A549 (cell line): ENCODE measurements around the gene HMX3. TPM values are rescaled to one million over a fixed set of nuclear protein-coding genes. Genes with fewer than 3 reads are reported as not detected.

ENCODE experiments used
- ATAC-seq, 2 experiments: fragments of 200-7000 bp in 1 of 2; fragments of >200 bp in 1 of 2; cut with Nextera tagmentation in 1 of 2; cut with Tn5 transposase in 1 of 2; 3 replicates each; pipeline versions ENCODE4 v1.8.0 to v1.9.1; 2018 to 2020; ENCODE audit warnings: mild to moderate bottlenecking in 1 of 2, moderate library complexity in 1 of 2
- CTCF ChIA-PET: fragments of 300-600 bp; sonication (Branson Sonifier 250); formaldehyde crosslinking; extraction: SDS; loops from one replicate; lab custom pipeline; 2021; ENCODE audit warnings: antibody characterized with exemption, inconsistent platforms; lab: Yijun Ruan, JAX
- POLR2A ChIA-PET: fragments of 350-600 bp; formaldehyde crosslinking; extraction: SDS; loops from one replicate; lab custom pipeline; 2021; ENCODE audit warnings: antibody characterized with exemption, inconsistent platforms; lab: Yijun Ruan, JAX
- DNase-seq, 2 experiments: peaks; one replicate each; pipeline versions ENCODE4 v3.0.0 to v3.0.0-alpha.2; 2011 to 2016; ENCODE audit warnings: low read depth in 1 of 2, low spot score in 1 of 2
- FAIRE-seq: peaks from 2 replicates; lab custom pipeline; 2011; peaks lifted over from hg19 to GRCh38; lab: Jason Lieb, UNC
- H3K27ac ChIP-seq, 2 experiments: fragments of >200 bp; sonication (Bioruptor Twin); formaldehyde crosslinking; 3 replicates each; pipeline ENCODE4 v1.5.1; 2016 to 2017
- H3K4me1 ChIP-seq: fragments of >200 bp; sonication (Bioruptor Twin); formaldehyde crosslinking; 3 replicates; pipeline ENCODE4 v1.6.1; 2016
- H3K4me2 ChIP-seq: fragments of >200 bp; sonication (Bioruptor Twin); formaldehyde crosslinking; 3 replicates; pipeline ENCODE4 v1.6.1; 2016
- H3K4me3 ChIP-seq: fragments of >200 bp; sonication (Bioruptor Twin); formaldehyde crosslinking; 3 replicates; pipeline ENCODE4 v1.5.1; 2016
- H3K9me3 ChIP-seq: fragments of >200 bp; sonication (Bioruptor Twin); formaldehyde crosslinking; 3 replicates; pipeline ENCODE4 v1.6.1; 2016
- BCL3 ChIP-seq: fragments of >200 bp; sonication (Bioruptor Twin); formaldehyde crosslinking; IDR thresholded peaks from 3 replicates; pipeline ENCODE4 v1.6.1; 2016
- CBX8 ChIP-seq: fragments of 200-600 bp; sonication (generic); IDR thresholded peaks from 2 replicates; pipeline ENCODE4 v1.6.1; 2016
- CHD4 ChIP-seq: fragments of 200-600 bp; sonication (generic); IDR thresholded peaks from 2 replicates; pipeline ENCODE4 v1.6.1; 2016; ENCODE audit warnings: antibody characterized with exemption, mild to moderate bottlenecking, borderline replicate concordance
- CTCF ChIP-seq: fragments of >200 bp; sonication (Bioruptor Twin); formaldehyde crosslinking; IDR thresholded peaks from 3 replicates; pipeline ENCODE4 v1.5.1; 2016
- FOSL2 ChIP-seq, 2 experiments: fragments of 450-650 bp in 1 of 2; fragments of >200 bp in 1 of 2; sonication (Bioruptor Twin) in 1 of 2; formaldehyde crosslinking; IDR thresholded peaks; 2 replicates each; pipeline versions ENCODE4 v1.5.0 to v1.6.1; 2016 to 2020; ENCODE audit warnings: mild to moderate bottlenecking in 1 of 2, moderate library complexity in 1 of 2
- FOXS1 ChIP-seq: fragments of 250-450 bp; sonication (Bioruptor Pico); IDR thresholded peaks from 2 replicates; pipeline ENCODE4 v1.5.0; 2020; ENCODE audit warnings: mild to moderate bottlenecking, moderate library complexity
- GATA3 ChIP-seq: IDR thresholded peaks from 2 replicates; pipeline ENCODE4 v1.6.1; 2012; ENCODE audit warnings: borderline replicate concordance
- HES2 ChIP-seq: fragments of >200 bp; sonication (Bioruptor Twin); formaldehyde crosslinking; IDR thresholded peaks from 2 replicates; pipeline ENCODE4 v1.6.1; 2016
- JUNB ChIP-seq: fragments of >200 bp; sonication (Bioruptor Twin); formaldehyde crosslinking; IDR thresholded peaks from 2 replicates; pipeline ENCODE4 v1.6.1; 2016
- KDM5A ChIP-seq: fragments of 200-600 bp; sonication (generic); IDR thresholded peaks from 2 replicates; pipeline ENCODE4 v1.6.1; 2016; ENCODE audit warnings: antibody characterized with exemption, mild to moderate bottlenecking
- MYC ChIP-seq: IDR thresholded peaks from 2 replicates; pipeline ENCODE4 v1.6.1; 2012; ENCODE audit warnings: mild to moderate bottlenecking, inconsistent platforms, low read length, improper control_type of control experiment, borderline replicate concordance
- NFE2L2 ChIP-seq: fragments of 150-350 bp; conservative IDR thresholded peaks from 2 replicates; pipeline ENCODE4 v1.6.1; 2014; ENCODE audit warnings: low read length
- NR3C1 ChIP-seq: fragments of >200 bp; sonication (Bioruptor Twin); formaldehyde crosslinking; IDR thresholded peaks from 3 replicates; pipeline ENCODE4 v1.6.1; 2017
- PHF8 ChIP-seq: fragments of 200-600 bp; sonication (generic); IDR thresholded peaks from 2 replicates; pipeline ENCODE4 v1.6.1; 2016; ENCODE audit warnings: low read depth, mild to moderate bottlenecking, antibody characterized with exemption, moderate library complexity, borderline replicate concordance
- RAD21 ChIP-seq, 2 experiments: fragments of >200 bp in 1 of 2; sonication (Bioruptor Twin) in 1 of 2; formaldehyde crosslinking in 1 of 2; IDR thresholded peaks in 1 of 2; conservative IDR thresholded peaks in 1 of 2; 2 replicates in 1 of 2; 3 replicates in 1 of 2; pipeline ENCODE4 v1.6.1; 2012 to 2018; ENCODE audit warnings: inconsistent platforms in 1 of 2
- REST ChIP-seq: fragments of 200-600 bp; sonication (generic); IDR thresholded peaks from 2 replicates; pipeline ENCODE4 v1.6.1; 2016; ENCODE audit warnings: antibody characterized with exemption, mild to moderate bottlenecking, moderate library complexity
- RNF2 ChIP-seq: fragments of 200-600 bp; sonication (generic); IDR thresholded peaks from 2 replicates; pipeline ENCODE4 v1.6.1; 2016; ENCODE audit warnings: low read depth, mild to moderate bottlenecking, antibody characterized with exemption, moderate library complexity, borderline replicate concordance
- SMC3 ChIP-seq: fragments of >200 bp; sonication (Bioruptor Twin); formaldehyde crosslinking; IDR thresholded peaks from 3 replicates; pipeline ENCODE4 v1.6.1; 2018; ENCODE audit warnings: inconsistent platforms
- TP53 ChIP-seq: fragments of 250-450 bp; sonication (Bioruptor Pico); IDR thresholded peaks from 2 replicates; pipeline ENCODE4 v1.5.0; 2021; ENCODE audit warnings: mild to moderate bottlenecking, moderate library complexity
- ZC3H11A ChIP-seq: fragments of 450-650 bp; IDR thresholded peaks from 2 replicates; pipeline ENCODE4 v1.6.1; 2014; ENCODE audit warnings: antibody characterized with exemption, mild to moderate bottlenecking
- ZSCAN20 ChIP-seq: fragments of 250-450 bp; sonication (Bioruptor Pico); IDR thresholded peaks from 2 replicates; pipeline ENCODE4 v1.8.0; 2022; ENCODE audit warnings: mild to moderate bottlenecking, moderate library complexity
- WGBS: methylation state at CpG from one replicate; pipeline ENCODE4 v1.1.6; 2017; ENCODE audit errors: missing lambda C conversion rate; 5-methylcytosine and 5-hydroxymethylcytosine counted together
- polyA plus RNA-seq, 4 experiments: library from polyadenylated mRNA; depleted of rRNA in 3 of 4; stranded (reverse); fragments of >200 nt; fragmentation: RNase III in 1 of 4; extraction: RNeasy Plus Mini Kit Qiagen cat#74134 plus additional on column Dnase treatment in 1 of 4; gene quantifications; 2 replicates in 3 of 4; 3 replicates in 1 of 4; pipeline ENCODE4 v1.2.3, GENCODE V29; 2011 to 2017

HMX3 gene
- polyA plus RNA-seq, 2 of the 4 experiments (the other 2 are of a cell fraction), result not detected

- no peak for TF ChIP-seq REST
Observed at GRCh38 chr10:123150271-123150985, 14.7 kb downstream of the HMX3 start (continued).

- H3K4me3 ChIP-seq, result no peak overlapping the region
- DNase-seq (no peak), ATAC-seq (no peak), FAIRE-seq (no peak)
- POLR2A ChIA-PET, result no interaction called here
- no peak overlapping the region for H3K4me2 ChIP-seq
- WGBS, result 90% methylated on average over 51 of the region's 56 CpGs
- CTCF ChIA-PET, result interaction anchor here (1.4 to 9.4 kb wide), 6 partner anchors 10 to 230 kb away, joined by 3 to 64 read pairs (median 4); no protein-coding TSS in a partner anchor
- TF ChIP-seq CBX8, result no peak
- TF ChIP-seq NFE2L2, result no peak
- no peak for TF ChIP-seq NR3C1
- no peak for TF ChIP-seq BCL3
- no peak for TF ChIP-seq RNF2
- no peak for TF ChIP-seq JUNB
- TF ChIP-seq MYC, result no peak
- TF ChIP-seq SMC3, result no peak
- TF ChIP-seq PHF8, result no peak
- no peak for TF ChIP-seq ZSCAN20 (CRISPR knock-in tag)
- no peak for TF ChIP-seq KDM5A
- no peak for TF ChIP-seq HES2
- TF ChIP-seq FOSL2 (IDR thresholded peaks at IDR 0.05), result no peak
- no peak for TF ChIP-seq FOSL2 (CRISPR knock-in tag; IDR thresholded peaks at IDR 0.05)
- no peak for TF ChIP-seq RAD21 (conservative IDR thresholded peaks at IDR 0.05 in 1 of 2, IDR thresholded peaks at IDR 0.05 in 1 of 2)
- TF ChIP-seq GATA3, result no peak
- TF ChIP-seq CHD4, result no peak
- no peak for TF ChIP-seq FOXS1 (CRISPR knock-in tag)
- TF ChIP-seq CTCF, result no peak
- TF ChIP-seq TP53 (CRISPR knock-in tag), result no peak
- TF ChIP-seq ZC3H11A, result no peak
- peaks cover 13% of the 10 kb centered on the region for H3K4me1 ChIP-seq
- no peak overlapping the region for H3K27ac ChIP-seq
- no peaks in the 10 kb centered on the region for H3K9me3 ChIP-seq
Observed at GRCh38 chr10:123150986-123151736, 15.4 kb downstream of the HMX3 start.
